Smooth muscle cell (in vitro differentiated cells): ENCODE results near the gene FAM83C. TPM values are rescaled to one million over a fixed set of nuclear protein-coding genes. Genes with fewer than 3 reads are reported as not detected.

ENCODE experiments used
- DNase-seq: peaks from one replicate; lab custom pipeline; 2025; ENCODE audit not compliant: unreplicated experiment; lab: John Stamatoyannopoulos, UW
- H2AFZ ChIP-seq: fragments of 200-600 bp; sonication (generic); 2 replicates; pipeline ENCODE4 v1.6.0; 2016; ENCODE audit warnings: antibody characterized with exemption, low read depth, mild to moderate bottlenecking
- H3F3A ChIP-seq: fragments of 200-600 bp; sonication (generic); 2 replicates; pipeline ENCODE4 v1.6.0; 2017; ENCODE audit warnings: antibody characterized with exemption, low read depth
- H3K27ac ChIP-seq: fragments of 200-600 bp; sonication (generic); 2 replicates; pipeline ENCODE4 v1.5.1; 2016; ENCODE audit warnings: low read depth, mild to moderate bottlenecking
- H3K27me3 ChIP-seq: fragments of 200-600 bp; sonication (generic); 2 replicates; pipeline ENCODE4 v1.6.1; 2016; ENCODE audit warnings: low read depth, mild to moderate bottlenecking
- H3K36me3 ChIP-seq: fragments of 200-600 bp; sonication (generic); 2 replicates; pipeline ENCODE4 v1.5.1; 2016; ENCODE audit warnings: low read depth
- H3K4me1 ChIP-seq: fragments of 200-600 bp; sonication (generic); 2 replicates; pipeline ENCODE4 v1.5.1; 2016; ENCODE audit warnings: low read depth
- H3K4me2 ChIP-seq: fragments of 200-600 bp; sonication (generic); 2 replicates; pipeline ENCODE4 v1.6.0; 2016; ENCODE audit warnings: mild to moderate bottlenecking
- H3K4me3 ChIP-seq: fragments of 200-600 bp; sonication (generic); 2 replicates; pipeline ENCODE4 v1.5.1; 2016; ENCODE audit warnings: mild to moderate bottlenecking
- H3K79me2 ChIP-seq: fragments of 200-600 bp; sonication (generic); 2 replicates; pipeline ENCODE4 v1.6.0; 2016; ENCODE audit warnings: low read depth, mild to moderate bottlenecking
- H3K9ac ChIP-seq: fragments of 200-600 bp; sonication (generic); 2 replicates; pipeline ENCODE4 v1.6.0; 2016; ENCODE audit warnings: low read depth
- H3K9me3 ChIP-seq: fragments of 200-600 bp; sonication (generic); replicated peaks from 2 replicates; pipeline ENCODE4 v1.5.1; 2016; ENCODE audit warnings: low read depth
- H4K20me1 ChIP-seq: fragments of 200-600 bp; sonication (generic); 2 replicates; pipeline ENCODE4 v1.6.0; 2016; ENCODE audit warnings: low read depth
- WGBS: methylation state at CpG from one replicate; pipeline ENCODE4 v1.1.7; 2016; ENCODE audit warnings: low lambda C conversion rate; 5-methylcytosine and 5-hydroxymethylcytosine counted together
- polyA plus RNA-seq: library from polyadenylated mRNA; unstranded; fragments of >200 nt; fragmentation: Nextera tagmentation; extraction: Ambion mirVana; gene quantifications from 2 replicates; pipeline ENCODE4 v1.2.1, GENCODE V29; 2016
- total RNA-seq: library from RNA; depleted of rRNA; stranded (reverse); fragments of >200 nt; gene quantifications from 2 replicates; pipeline ENCODE4 v1.2.3, GENCODE V29; 2014
- TF ChIP-seq, protein P1 (sequence below): fragments of 200-600 bp; sonication (generic); IDR thresholded peaks from 2 replicates; pipeline ENCODE4 v1.5.1; 2017; ENCODE audit warnings: borderline replicate concordance, mild to moderate bottlenecking, antibody characterized with exemption; ENCODE audit not compliant: insufficient read depth, poor library complexity, severe bottlenecking

FAM83C gene
- total and polyA plus RNA-seq, 2 experiments from 2014 or later = 0.49 TPM; not detected in 1

DNA sequence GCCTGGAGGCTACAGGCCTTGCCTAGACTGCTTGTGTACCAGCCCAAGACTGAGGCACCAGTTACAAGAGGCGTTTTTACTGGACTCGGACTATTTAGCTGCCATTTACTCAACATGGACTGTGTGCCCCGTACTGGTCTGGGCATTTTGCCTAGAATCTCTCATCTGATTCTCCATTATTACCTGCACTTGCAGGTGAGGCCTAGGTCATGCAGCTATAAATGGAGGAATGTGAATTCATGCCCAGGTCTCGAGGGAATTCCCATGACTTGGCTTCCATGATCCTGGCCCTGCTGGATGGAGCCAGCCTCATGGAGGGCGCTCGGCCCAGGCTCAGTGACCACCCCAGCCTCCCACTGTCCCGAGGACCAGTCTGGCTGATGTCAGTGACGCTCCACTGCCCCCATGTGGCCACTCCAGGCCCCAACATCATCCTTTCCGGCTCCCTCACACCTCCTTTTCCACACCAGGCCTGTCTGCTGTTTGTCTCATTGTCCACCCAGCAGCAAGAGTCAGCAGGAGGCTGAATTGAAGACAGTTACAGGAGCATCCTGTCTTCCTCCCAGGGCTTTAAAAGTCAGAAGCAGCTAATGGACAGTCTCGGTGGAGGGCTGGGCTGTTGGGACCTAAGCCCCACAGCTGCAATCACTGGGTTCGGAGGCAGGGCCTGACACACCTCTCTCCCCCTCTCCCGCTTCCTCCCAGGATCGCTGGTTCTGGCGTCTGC is 23.0 kb downstream of the FAM83C start:
- TF ChIP-seq, protein P1, sequence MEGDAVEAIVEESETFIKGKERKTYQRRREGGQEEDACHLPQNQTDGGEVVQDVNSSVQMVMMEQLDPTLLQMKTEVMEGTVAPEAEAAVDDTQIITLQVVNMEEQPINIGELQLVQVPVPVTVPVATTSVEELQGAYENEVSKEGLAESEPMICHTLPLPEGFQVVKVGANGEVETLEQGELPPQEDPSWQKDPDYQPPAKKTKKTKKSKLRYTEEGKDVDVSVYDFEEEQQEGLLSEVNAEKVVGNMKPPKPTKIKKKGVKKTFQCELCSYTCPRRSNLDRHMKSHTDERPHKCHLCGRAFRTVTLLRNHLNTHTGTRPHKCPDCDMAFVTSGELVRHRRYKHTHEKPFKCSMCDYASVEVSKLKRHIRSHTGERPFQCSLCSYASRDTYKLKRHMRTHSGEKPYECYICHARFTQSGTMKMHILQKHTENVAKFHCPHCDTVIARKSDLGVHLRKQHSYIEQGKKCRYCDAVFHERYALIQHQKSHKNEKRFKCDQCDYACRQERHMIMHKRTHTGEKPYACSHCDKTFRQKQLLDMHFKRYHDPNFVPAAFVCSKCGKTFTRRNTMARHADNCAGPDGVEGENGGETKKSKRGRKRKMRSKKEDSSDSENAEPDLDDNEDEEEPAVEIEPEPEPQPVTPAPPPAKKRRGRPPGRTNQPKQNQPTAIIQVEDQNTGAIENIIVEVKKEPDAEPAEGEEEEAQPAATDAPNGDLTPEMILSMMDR = peak; percentile 67
- Histone ChIP-seq H3K4me3 (no peak overlapping the region), H3K9me3 (no peaks in the 10 kb centered on the region), H3K27me3 (no peaks in the 10 kb centered on the region), H3K79me2 (no peaks in the 10 kb centered on the region), H4K20me1 (peaks cover 10% of the 10 kb centered on the region), H2AFZ (no peak overlapping the region), H3K4me1 (peaks cover 1% of the 10 kb centered on the region), H3K27ac (no peak overlapping the region), H3K36me3 (no peaks in the 10 kb centered on the region), H3K4me2 (no peak overlapping the region), H3F3A (no peaks in the 10 kb centered on the region), H3K9ac (no peak overlapping the region)
- no peak for DNase-seq
- 52% methylated on average over 14 of the region's 14 CpGs for WGBS

DNA sequence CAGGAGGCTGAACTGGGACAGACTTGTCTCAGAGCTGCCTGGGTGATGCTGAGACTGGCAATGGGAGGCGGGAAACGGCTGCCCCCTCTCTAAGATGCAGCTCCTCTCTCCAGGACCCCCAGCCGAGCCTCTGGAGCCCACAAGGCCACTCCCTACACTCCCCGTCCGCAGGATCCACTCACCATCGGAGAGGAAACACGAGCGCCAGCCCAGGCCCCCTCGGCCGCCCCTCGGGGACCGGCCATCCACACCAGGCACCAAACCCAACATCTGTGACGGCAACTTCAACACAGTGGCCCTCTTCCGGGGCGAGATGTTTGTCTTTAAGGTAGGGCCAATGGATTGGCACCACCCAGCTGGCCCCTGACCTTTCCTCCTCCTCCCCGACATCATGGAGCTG is 25.1 kb downstream of the FAM83C start:
- WGBS = 94% methylated on average over 16 of the region's 16 CpGs
- no peak overlapping the region for H3K9ac ChIP-seq
- H3K4me1 ChIP-seq = peaks cover 10% of the 10 kb centered on the region
- peaks cover 15% of the 10 kb centered on the region for H4K20me1 ChIP-seq
- no peak overlapping the region for H2AFZ ChIP-seq
- no peaks in the 10 kb centered on the region for H3K36me3 ChIP-seq
- H3K4me2 ChIP-seq = no peak overlapping the region
- H3F3A ChIP-seq = no peaks in the 10 kb centered on the region
- no peaks in the 10 kb centered on the region for H3K27me3 ChIP-seq
- no peak overlapping the region for H3K27ac ChIP-seq
- H3K4me3 ChIP-seq = no peak overlapping the region
- TF ChIP-seq, protein P1 = no peak
- H3K79me2 ChIP-seq = no peaks in the 10 kb centered on the region
- DNase-seq = no peak
- no peaks in the 10 kb centered on the region for H3K9me3 ChIP-seq

DNA sequence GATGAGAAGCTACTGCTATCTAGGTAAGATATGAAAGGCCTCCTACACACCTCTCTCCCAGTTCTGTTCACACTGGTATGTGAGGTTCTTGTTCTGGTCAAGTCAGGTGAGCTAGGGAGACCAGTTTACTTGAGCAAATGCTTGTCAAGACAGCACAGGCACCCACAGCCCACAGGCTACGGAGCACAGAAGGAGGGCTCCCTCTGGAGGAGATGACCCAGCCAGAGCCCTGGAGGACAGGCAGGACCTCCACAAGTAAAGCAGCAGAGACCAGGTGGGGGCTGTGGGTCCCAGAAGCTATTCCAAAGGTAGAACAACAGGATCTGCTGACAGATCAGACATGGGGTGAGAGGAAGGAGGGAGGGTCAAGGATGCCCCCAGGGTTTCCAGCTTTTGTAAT is 27.5 kb downstream of the FAM83C start:
- no peaks in the 10 kb centered on the region for H3K36me3 ChIP-seq
- H3K27ac ChIP-seq = no peak overlapping the region
- H4K20me1 ChIP-seq = peaks cover 15% of the 10 kb centered on the region
- H3K27me3 ChIP-seq = no peaks in the 10 kb centered on the region
- TF ChIP-seq, protein P1 = peak; percentile 15
- no peak overlapping the region for H3K9ac ChIP-seq
- no peaks in the 10 kb centered on the region for H3K79me2 ChIP-seq
- H3K4me2 ChIP-seq = no peak overlapping the region
- no peak overlapping the region for H2AFZ ChIP-seq
- no peaks in the 10 kb centered on the region for H3F3A ChIP-seq
- H3K9me3 ChIP-seq = no peaks in the 10 kb centered on the region
- no peak for DNase-seq
- WGBS = 35% methylated on average over 1 of the region's 1 CpG
- H3K4me1 ChIP-seq = peaks cover 18% of the 10 kb centered on the region
- H3K4me3 ChIP-seq = no peak overlapping the region
